Glomerular visceral epithelial cell (primary cell): ENCODE data around the gene RPRM.
A peak's percentile ranks its signal among the peaks of the same experiment; 100 is the strongest.
"Not testable (repeated sequence)": the region's sequence is repeated elsewhere in the genome, so short reads cannot be mapped to it uniquely, and the experiment has no call there.

Experiments
- DNase-seq: peaks from one replicate; pipeline ENCODE4 v3.0.0-alpha.2; 2016; ENCODE audit errors: extremely low spot score

Gene RPRM

DNA sequence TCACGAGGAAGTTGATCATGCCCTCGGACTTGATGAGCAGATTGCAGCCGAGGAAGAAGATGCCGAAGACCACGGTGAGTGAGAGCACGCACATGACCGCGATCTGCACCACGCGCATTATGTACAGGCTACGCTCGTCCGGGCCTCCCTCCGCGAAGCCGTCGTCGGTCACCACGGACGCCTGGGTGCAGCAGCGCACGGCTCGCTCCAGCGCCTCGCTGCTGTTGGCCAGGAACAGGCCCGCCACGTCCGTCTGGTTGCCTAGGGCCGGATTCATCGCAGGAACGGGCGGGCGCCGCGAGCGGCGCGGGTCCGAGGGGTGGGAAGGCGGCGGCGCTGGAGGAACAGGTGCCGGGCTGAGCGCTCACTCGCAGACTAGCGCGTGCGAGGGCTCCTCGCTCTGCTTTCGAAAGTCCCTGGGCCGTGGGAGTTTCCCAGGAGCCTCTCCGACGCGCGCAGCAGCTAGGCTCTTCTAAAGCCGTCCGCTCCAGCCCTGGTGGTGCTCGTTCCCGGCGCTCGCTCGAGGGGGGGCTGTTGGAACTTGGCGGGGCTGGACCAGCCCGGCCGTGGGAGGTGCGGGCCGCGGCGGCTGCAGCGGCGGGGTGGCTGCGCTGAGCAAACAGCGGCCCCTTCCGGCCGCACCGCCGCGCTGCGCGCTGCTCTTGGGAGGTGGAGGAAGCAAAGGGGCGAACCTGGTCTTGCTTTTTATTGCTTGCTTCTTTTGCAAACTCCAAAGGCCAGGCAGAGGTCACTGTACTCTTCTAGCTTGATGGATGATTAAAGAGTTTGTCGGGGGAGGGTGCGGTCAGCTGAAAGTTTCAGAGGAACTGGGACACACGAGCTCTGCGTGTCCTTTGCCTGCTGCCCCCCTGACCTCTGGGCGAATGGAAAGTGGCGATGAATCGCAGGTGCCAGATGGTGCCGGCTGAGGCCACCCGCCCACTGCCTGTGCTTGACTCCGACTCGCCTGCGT, at the start of gene RPRM:
Gene RPRM (minus strand): TSS at position 474 of the 973 bp plus-strand sequence. CDS start 197 bp downstream, at position 277.
- peak; percentile 68 for DNase-seq

DNA sequence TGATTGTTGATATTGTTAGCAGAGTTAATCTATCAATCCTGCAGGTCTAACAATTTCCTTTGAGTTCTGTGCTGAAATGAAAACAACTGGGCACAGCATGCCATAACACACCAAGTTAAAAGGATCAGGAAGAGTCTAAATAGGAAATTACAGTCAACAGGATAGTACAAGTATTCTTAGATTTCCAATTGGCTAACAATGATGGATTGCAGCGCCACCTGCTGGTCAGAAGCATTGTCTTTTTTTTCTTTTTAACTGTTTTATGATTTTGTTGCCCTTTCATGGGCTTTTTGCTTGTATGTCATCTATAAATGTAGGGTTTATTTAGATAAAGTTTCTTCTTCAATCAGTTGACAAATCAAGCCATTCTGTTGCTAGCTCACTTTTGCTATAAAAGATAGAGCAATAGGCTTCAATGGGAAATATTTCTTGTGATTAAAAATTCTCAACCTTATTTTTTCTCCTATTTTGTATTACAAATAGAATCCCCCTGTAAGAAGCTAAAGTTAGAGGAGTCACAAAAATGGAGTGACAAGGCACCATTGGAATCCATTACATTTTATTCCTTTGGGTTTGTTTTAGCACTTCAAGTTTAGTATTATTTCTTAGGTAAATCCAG, 40.8 kb upstream of the RPRM start:
- peak; percentile 60 for DNase-seq

DNA sequence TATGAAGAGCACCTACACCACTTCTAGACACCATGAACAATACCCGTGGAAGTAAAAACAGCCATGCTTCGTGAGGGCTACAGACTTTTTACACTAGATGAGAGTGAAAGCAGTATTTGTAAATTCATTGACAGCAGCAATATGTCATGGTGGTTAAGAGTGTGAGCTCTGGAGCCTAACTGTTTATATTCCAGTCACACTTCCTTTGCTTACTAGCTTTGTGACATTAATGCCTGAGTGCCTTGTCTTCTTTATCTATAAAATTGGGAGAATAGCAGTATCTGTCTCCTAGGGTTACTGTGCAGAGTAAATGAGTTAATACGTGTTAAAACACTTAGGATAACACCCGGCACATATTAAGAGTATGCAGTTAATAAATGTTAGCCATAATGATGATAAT, 33.8 kb upstream of the RPRM start:
- DNase-seq: no peak

DNA sequence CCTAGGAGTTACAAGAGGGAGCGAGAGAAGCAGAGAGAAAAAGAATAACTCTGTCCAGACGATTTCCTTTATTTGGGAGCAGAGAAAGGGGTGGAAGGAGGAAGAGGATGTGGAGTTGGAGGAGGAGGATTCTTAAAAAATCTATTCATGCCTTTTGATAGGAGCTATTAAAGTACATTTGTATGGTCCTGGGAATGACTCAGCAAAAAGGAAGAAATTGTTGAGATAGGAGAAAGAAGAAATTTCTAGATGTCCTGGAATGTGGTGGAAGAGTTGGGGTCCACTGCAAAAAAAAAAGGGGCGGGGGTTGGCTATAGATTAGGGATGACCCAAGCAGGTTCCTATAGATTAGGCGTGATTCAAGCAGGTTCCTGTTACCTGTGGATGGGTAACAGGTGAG, 32.4 kb upstream of the RPRM start:
- DNase-seq: no peak

DNA sequence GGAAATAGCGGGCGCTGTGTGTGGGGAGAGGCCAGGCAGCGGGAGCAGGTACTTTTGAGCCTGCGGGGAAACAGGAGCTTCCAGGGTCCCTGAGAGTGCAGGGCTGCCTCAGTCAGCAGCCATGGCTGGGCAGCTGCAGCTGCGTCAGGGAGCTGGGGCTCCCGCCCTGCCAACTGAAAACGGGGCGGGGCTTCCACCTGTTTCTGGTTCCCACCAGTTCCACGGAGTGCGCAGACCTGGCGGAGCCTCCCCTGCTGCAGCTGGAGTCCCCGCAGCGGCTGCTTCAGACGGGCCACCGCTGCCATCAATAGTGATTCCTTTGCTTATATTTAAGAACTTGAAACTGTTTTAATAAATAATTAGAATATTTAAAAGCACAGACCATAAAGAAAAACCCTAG, 30.6 kb upstream of the RPRM start:
- DNase-seq: no peak

DNA sequence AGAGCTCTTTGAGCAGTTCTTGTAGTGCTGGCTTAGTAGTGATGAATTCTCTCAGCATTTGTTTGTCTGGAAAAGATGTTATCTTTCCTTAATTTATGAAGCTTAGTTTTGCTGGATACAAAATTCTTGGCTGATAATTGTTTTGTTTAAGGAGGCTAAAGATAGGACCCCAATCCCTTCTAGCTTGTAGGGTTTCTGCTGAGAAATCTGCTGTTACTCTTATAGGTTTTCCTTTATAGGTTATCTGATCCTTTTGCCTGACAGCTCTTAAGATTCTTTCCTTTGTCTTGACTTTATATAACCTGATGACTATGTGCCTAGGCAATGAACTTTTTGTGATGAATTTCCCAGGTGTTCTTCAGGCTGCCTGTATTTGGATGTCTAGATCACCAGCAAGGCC, 27.9 kb upstream of the RPRM start:
- DNase-seq: not testable (repeated sequence)

DNA sequence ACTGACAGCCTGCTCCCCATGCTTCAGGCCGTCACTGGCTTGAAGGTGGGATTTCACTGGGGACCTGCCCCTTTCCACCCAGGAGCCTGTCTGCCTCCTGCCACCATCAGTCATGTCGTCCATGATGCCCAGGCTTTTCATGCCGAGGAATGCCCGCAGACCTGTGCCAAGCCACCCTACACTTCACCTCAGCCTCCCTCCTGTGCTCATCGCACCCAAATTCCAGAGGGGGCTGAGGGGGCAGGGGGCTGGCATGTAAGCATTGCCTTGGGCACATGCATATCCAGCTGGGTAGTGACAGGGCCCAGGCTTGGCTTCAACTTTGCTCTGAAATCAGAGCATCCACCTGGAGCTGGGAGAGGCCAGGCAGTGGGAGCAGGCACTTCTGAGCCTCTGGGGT, 20.9 kb upstream of the RPRM start:
- DNase-seq: no peak

DNA sequence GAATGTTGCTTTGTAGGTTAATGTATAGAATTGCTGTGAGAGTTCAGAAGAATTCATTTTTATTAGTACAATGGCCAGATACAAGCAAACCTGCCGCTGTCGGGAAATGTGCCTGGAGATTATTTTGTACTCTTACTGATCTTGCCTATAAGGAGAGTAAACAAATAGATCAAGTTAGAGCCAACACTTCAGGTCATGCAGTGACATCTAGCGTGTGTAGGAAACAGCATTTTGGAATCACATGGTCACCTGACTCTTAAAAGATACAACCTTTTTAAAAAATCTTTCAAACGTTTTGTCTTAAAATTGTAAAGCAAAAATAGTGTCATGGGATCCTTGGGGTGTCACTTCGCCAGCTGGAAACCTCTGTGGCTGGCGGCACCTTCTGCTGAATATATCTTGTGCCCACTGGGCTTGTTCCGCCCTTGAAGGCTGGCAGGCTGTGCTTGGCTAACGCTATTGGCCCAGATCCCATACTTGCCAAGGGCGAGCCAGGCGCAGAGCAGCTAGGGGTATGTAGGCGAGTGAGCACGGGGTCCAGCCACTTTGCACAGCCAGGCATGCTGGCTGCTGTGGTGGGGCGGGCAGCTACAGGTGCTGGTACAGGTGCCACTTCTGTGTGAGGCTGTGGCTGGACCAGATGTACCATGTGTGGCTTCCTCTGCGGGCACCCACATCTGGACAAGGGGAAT, 19.5 kb upstream of the RPRM start:
- DNase-seq: no peak

DNA sequence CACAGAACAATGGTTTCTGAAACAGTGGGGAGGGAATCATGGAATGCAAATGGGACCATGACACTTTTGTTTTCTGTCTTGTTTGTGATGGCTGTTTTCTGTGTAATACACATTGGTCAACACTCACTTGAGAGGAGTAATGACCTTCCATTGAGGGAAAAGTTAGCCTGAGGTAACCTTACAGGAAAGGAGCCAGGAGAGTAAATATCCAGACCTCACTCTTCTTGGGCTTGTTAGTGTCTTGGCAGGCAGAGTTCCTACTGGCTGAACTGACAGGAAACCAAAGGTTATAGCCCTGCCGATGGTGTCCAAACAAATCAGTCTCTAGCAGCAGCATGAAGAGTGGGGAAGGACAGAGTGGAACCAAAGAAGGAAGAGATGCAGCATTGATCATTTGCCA, 17.2 kb upstream of the RPRM start:
- no peak for DNase-seq

DNA sequence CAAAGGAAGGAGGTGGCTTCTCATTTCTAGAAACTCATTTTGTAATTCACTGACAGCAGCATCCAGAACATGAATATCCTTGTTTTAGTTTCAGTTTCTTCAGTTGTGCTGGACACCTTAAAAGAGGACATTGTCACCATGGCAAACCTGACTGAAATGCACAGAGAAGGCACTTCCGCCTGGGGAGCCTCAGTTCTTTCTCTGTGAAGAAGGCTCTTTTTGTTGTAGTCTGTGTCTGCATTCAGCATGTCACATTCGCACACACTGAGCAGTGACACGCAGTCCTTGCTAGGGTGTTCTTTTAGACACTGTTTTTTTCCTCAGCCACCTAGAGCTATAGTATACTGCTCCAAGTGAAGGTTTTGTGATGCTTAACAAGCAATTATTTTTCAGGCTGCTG, 9.5 kb upstream of the RPRM start:
- no peak for DNase-seq

DNA sequence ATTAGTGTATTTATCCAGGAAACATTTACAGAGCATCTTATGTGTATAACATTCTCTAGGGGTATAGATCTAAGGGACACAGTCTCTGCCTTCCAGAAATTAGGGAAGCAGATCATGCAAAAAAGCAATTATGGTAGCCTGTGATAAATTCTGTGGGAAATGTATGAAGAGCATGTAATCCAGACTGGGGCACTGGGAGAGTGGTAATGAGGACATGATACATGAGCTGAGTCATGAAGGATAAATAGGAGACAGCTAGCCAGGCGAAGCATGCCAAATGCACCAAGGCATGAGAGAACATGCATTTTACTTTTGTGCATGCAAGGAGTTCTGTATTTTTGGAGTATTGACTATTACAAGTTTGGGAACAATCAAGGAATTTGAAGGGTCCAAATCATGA, 8.9 kb upstream of the RPRM start:
- no peak for DNase-seq

DNA sequence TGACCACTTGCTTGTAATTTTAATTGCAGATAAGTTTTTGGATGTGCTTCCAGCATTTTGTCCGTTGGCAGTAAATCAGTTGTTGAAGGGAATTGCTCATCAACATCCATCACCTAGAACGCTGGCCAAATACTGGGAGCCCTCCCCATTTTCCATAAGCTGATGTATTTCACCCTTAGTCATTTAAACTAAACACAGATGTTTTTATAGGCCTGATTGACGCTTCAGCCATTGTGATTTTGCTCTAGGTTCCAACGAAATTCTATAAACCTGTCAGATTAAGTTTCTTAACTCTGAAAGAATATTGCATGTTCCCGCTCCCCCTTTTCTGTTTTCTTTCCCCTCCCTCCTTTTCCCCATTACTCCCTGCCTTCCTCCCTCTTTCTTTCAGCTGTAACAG, 1.0 kb upstream of the RPRM start:
- DNase-seq: no peak

DNA sequence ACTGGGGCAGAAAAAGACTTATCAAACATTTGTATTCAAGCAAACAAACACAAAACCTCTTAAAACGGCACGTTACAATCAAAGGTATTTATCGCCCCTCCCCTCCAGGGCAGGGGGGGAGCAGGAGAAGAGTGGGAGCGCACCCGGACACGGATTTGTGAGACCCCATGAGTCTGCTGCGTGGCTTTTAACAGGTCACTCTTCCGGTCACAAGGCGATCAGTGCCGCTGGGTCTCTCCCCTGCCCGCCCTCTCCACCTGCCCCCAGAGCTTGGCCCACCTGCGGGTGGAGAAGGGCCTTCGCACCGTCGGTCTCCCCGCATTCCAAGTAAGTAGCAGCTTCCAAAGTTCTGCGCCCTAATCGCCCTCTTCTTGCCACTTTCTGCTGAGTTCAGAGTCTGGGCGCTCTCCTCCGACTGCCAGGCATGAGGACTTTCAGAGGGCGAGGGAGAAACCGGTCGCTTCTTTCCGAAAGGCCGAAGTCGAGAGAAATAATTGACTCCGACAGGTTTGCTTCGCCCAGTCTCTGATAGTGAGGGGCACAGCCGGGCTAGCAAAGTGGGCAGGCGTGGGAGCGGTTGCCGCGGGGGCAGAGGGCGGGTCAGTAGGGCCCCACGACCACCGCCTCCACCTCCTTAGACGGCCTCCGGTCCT, 800 bp downstream of the RPRM start:
- DNase-seq: no peak

DNA sequence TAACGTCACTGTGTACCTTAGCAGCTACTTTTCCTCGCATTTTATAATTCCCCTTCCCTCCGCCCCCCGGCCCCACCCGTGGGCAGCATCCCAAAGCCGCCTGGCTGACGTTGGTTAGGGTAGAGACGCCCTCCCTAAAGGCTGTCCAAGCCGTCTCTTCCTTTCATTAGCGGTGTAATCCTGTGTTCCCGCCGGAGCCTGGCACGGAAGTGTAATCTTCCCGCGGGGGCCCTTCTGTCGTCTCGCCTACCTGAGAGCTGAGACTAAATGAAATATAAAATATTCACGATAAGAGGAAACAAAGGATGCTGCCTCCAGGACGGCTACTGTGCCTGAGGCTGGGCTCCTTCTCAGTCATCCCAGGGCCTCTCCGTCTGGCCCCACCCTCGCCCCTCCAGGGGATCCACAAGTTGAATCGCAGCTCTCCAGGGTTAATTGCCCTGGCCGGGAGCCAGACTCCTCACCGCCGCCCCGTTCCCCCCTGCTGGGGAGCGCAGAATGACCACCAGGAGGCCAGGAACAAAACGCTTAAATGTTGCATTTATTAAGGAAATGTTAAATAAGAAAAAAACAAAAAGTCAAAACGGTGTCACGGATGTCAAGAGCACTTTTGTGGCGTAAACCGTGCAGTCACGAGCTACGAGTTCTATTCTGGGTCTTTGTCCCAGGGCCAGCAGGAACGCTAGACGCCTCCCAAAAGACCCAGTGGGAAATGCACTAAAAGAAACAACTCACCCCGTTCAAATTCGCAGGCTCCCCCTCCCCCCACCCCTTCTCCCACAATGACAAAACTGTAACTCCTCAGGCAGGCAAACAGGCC, 1.5 kb downstream of the RPRM start:
- DNase-seq: peak; percentile 14

DNA sequence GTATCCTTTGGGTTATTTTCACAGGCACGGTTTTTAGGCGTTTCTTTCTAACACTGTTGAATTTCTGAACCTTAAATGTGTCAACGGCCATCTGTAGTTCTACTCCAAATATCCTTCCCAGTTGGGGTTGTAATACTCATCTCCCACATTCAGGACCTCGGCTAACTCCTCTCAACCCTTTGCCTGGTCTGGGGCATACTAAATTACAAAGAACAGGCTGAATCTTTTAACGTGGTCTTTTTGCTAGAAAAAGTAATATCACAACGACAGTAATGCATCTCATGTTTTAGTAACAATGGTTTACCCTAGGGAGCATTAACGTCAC, 2.1 kb downstream of the RPRM start:
- DNase-seq: no peak

DNA sequence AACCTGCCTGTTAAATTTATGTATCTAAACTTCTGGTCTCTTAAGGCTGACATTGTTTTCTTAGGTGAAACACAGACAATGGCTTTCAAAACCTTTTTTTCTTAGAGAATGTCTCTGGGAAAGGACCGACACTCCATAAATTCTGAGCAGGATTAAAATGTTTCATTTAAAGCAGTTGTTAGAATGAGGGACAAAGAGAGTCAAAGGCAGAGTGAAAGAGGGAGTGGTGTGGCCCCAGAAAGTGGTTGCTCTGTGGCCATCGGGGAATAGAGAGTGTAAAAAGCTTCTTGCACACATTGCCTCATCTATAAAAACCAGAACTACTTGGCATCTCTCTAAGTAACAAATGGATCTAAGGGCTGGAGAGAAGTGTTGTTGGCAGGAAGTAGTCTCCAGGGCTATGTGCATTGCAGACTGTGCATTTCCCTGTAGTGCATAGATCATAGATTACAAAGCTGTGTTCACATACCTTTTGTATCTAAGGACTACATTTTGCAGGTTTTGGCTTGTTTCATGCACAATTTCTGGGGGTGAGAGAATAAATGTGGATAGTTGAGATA, 3.6 kb downstream of the RPRM start:
- no peak for DNase-seq

DNA sequence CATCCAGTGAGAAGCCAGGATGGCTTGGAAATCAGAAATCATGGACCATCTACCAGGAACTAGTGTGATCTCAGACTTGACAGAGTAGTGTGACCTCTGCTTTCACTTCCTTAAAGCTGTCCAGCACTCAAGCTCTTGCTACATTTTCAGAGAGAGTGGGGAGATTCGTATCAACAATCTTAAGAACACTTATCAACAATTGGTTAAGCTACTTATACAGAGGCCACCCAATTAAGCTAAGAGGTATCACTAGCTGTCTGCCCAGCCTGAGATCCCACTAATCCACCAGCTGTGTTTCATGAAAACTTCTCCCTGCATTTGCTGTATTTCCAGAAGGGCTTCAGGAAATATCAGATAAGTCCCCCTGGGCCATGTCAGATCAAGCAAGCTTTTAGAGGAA, 4.2 kb downstream of the RPRM start:
- no peak for DNase-seq

DNA sequence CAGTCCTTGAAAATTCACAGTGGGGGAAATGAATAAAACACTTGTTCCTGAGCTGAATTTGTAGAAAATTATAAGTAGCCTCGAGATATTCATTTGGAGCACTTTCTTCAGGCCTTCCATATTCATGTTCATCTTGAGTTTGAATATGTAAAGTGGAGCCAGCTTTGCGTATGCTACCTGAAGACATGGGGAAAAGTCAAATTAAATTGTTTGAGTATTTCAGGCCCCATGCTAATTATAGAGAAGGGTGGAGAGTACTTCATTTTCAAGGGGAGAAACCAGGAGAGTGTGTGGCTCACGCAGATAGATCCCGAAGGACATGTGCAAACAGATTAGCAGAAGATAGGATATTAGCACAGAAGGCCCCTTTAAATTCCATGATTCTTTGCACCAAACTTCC, 7.7 kb downstream of the RPRM start:
- DNase-seq: no peak

DNA sequence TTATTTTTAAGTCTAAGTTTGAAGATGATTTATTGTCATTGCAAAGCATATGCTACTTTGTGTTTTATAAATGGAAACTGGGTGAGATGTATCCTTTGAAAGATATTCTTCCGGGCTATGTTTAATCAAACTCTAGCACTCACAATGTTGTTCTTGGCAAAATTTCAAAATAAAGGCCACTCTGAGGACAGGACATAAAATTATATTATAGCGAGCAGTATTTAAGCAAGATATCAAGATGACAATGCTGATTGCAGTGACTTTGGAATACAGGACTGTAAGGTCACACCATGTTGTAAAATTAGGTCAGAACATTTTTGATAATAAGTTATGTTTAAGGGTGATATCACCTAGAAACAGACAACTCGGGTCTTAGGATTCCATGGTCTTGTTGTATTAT, 14.2 kb downstream of the RPRM start:
- DNase-seq: no peak

DNA sequence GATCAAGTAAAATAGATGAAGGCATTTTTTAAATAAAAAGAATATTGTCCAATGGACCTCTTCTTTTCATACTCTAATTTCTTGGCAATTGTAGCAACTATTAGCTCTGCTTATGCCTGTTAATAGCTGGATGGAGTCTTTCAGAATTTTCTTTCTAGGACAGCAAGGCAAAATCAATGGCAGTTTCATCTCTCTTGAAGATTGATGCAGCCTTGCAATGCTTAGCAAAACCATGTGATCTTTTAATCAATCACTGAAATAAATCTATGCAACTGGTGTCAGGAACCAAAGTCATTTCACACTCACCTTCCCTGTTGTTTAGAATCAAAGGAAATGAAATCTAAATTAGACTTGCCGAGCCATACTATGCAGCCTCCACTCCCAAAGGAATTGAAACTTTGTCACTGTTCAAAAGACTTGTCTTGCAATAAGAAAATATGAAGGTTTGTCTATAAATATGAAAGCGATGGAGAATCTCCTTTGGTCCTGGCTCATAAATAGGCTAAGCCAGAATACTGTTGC, 16.2 kb downstream of the RPRM start:
- no peak for DNase-seq

DNA sequence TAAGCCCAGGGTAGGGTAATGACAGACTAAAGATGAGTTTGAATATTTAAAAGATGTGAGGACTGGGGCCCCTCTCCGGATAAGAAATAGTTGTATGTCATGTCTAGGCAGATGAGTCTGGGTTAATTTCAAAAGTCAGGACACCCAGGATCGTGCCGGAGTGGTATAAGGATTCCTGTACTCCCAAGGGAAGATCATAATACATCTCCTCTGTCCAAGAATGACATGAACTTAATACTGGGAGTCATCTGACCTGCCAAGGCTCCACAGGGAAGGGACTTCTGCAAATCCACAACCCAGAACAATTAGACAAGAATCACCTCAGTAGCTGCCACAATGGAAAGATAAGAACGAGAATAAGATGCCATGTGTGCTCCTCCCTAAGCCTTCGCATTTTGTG, 17.1 kb downstream of the RPRM start:
- DNase-seq: no peak
